GM21529 (cell line): ENCODE results near the gene RAPGEF3.

Experiments used
- ATAC-seq: cut with Tn5 transposase; IDR thresholded peaks from one replicate; pipeline ENCODE4 v1.9.1; 2021; ENCODE audit not compliant: unreplicated experiment

RAPGEF3 gene

DNA sequence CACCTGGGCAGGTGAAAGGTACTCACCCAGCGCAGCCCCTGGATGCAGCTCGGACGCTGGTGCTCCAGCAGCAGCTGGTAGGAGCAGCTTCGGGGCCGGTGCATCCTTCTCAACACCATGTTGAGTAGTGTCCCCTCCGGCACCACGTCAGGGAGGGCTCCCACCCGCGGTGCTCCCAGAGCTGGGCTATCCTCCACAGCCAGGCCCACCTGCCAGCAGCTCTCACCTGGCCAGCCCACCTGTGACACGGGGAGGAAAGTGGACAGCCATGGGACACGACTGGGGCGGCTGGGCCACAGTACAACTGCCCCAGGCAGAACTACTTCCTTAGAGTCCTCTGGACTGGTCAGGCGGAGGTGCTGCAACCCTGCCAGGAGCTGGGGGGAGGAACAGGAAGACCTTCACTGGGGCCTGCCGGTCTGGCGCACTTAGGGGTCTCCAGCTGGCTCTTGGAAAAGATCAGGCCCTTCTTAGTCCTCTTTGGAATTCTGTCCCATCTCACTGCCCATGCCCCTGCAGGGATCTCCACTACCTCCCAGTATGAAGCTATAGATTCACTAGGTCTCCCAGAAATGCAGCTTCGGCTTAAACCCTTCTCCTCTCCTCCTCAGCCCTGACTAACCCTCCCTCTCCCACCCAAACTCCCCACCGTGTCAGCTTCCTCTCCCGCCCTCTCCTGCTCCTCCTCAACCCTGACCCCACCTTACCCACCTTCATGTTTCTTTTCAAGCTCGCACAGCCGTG lies 668 bp downstream of the RAPGEF3 start:
- ATAC-seq = no peak

DNA sequence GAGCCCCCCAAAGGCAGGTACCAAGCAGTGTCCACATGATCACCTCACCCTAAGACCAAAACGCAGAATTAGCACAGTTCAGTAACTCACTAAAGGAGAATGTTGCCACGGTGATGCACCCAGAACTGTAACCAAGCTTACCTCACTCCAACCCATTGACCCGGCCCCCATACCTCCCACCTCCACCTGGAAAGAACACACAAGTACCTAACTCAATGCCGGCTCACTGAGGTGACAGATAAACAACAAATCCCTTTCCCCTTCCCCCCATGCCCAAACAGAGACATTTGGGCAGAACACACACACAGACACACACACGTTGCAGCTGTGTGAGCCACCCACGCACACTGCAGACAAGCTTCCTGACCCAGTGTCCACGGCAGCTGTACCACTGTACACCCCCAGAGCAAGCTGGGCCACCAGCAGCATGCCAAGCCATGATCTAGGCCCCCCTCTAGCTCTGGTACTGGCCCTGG lies 1.3 kb downstream of the RAPGEF3 start:
- no peak for ATAC-seq

DNA sequence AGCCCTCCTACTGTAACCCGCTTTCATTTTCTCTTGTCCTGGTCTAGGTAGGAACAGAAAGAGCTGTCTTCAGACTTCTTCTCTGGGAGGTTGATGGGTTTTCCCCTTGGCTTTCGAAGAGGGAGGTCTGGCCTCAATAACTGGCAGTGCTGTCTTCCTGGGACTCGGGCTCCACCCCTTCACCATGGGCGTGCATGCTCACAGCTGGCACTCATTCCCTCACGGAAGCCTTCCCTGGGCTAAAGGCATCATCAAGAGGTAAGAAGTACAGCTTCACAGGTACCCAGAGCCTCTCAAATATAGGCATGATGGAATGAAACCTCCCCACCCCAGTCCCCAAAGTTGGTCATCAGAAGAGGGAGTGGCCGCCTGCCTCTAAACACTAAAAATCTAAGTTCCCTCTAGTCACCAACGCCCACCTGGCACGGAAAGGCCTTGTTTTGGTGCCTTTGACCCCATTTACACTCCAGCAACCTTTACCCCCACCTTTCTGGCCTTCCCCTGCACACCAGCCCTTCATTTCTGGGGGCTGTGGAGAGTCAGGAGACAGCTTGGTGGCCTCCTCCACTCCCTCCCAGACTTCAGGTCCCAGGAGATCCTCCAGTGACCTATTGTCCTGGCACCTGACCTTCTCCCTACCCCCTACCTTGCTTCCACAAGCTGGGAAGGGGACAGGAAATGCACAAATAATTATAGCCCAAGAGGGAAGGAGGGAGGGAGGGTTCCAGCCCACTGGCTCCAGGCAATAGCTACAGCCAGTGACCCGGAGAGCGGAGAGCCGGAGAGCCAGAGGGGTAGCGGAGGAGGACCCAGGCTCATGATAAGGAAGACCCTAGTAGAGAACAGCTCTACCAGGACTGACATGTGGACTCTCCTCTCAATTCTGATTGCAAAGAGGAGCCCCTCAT lies 2.8 kb downstream of the RAPGEF3 start:
- ATAC-seq = peak; percentile 74

DNA sequence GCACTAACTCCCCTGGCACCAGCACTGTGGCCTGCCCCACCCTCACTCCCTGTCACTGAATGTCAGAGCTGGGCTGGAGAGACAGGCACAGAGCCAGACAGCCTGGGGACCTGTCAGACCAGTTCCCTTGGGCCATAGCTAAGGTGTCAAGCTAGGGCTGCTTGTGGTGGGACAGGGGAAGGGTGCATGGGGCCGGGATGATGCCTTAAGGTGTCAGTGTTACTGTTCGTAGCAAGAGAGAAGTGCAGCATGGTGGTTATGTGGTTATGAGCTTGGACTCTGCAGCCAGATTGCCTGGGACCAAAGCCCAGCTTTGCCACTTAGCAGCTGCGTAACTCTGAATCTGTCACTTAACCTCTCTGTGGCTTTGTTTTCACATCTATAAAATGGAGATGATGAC lies 3.8 kb downstream of the RAPGEF3 start:
- ATAC-seq = no peak

DNA sequence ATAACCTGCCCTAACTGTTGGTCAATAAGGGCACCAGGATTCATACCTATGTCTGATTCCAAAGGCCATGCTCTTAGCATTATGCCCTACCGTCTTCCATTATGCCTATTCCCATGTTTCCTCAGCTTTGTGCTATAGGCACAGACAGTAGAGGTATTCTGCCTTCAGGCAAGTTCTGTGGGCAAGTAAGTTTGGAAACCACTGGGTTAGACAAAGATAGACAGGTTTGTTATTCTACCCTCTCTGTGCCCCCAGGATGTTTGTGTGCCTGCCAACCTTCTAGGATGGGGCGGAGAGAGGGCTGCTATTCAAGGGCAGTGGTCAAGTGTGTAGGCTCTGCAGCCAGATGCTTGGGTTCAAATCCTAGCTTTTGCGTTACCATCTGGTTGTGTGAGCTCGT lies 4.6 kb downstream of the RAPGEF3 start:
- no peak for ATAC-seq

DNA sequence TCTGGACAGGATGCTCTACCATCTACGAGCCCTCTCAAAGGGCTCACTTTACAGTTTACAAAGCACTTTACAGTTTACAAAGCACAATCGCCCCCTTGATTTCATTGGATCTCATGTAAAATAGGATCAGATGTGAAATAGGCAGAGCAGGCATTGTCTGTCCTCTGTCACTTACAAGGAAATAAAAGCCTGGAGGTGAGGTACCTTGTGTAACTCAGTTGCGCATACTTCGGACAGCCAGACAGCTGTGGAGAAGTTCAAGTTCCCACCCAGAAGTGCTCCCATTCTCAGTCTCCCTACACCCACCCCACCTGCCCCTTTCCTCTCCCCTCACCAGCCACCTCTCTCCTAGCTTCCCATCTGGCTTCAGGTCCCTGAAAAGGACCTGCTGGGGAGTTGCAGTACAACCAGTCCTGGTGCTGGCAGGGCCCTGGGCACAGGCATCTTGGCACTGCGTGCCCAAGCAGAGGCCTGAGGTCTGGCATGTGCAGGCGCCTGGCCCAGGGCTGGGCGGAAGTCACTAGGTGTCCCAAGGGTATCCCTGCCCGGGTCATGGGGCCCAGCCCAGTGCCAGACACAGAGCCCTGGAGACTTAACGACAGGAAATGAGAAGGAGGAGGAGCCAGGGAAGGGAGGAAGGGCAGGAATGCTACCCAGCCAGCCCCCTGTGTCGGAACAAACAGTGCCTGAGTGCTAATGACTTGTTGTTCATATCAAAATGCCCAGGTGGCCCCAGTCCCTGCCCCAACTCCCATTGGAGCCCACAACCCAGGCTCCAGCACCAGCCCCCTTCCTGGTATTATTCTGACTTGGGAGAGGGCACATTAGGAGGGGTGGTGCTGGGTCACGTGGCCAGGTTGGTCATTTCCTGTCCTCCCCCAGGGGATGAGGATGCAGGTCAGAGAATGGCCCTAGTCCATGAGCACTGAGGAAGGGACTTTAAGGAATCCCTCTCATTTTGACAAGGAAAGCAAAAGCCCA lies 5.4 kb downstream of the RAPGEF3 start:
- ATAC-seq = no peak

DNA sequence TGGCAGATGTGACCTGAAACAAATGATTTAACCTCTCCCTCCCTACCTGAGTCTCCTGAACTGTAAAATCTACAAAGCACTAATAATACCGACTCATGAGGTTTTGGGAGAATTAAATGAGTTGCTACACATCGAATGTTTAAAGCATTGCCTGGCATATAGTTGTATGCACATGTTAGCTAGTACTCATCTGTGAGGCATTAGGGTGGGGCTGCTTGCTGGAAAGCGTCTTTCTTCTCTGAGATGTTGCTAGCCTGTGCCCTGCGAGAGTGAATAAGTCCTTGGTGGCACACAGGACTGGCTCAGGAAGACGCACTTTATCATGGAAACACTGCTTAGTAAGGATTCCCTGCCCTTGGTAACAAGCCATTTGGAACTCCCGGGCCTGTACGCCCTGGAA lies 6.1 kb downstream of the RAPGEF3 start:
- no peak for ATAC-seq

DNA sequence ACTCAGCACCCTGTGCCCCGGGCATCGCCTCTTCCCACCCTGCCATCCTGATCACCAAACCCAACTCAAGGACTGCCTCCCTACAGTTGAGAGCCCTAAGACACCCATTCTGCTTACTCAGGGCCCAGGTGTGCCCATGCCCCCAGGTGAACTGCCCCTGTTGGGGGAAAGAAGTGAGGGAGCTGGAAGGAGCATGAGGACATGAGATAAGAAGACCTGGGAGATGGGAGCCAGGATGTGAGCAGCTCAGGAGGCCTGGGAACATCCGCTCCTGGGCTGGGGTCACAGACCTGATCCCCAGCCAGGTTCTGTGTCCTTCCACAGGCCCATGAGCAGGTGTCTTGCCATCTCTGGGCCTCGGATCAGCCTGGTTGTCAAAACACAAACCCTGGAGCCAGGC lies 6.6 kb downstream of the RAPGEF3 start:
- ATAC-seq = no peak

DNA sequence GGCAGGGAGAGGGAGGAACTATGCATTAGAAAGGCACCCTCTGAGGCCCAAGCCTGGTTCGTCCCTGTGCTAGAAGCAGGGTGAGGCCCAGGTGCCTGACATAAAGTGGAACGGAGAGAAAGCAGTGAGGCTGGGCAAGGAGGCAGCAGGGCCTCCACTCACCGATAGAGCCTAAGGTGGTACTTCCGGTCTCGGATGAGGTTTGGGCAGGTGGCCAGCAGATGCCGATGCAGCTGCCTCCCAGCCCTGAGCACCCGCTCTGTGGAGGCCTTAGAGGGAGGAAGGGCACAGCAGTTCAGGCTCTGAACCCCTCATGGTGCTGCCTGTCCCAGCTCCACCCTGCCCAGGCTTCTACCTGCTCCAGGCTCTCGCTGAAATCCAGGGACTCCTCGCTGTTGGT lies 7.1 kb downstream of the RAPGEF3 start:
- ATAC-seq = no peak

DNA sequence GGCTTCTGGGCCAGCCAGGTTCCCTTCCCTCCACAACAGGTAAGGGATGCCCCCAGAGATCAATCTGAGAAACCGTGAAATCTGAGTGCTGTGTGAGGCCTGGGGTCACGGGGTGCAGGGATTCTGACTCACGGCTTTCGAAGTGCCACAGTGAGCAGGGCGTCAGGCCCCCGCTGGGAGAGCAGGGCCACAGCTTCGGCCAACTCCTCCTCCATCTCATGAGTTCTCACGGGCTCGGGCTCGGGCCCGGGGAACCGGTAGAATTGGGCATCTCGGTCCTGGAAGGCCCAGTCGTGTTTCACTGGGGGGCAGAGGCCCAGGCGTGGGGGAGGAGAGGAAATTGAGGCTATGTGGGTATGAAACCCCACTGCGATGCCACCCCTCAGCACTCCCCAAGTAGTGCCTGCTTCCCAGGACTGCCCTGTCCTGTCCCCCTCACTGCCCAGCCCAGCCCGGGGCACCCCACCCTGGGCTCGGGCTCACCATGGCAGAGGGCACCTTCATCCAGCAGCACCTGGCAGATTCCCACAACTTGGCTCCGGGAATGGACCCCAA lies 7.7 kb downstream of the RAPGEF3 start:
- no peak for ATAC-seq

DNA sequence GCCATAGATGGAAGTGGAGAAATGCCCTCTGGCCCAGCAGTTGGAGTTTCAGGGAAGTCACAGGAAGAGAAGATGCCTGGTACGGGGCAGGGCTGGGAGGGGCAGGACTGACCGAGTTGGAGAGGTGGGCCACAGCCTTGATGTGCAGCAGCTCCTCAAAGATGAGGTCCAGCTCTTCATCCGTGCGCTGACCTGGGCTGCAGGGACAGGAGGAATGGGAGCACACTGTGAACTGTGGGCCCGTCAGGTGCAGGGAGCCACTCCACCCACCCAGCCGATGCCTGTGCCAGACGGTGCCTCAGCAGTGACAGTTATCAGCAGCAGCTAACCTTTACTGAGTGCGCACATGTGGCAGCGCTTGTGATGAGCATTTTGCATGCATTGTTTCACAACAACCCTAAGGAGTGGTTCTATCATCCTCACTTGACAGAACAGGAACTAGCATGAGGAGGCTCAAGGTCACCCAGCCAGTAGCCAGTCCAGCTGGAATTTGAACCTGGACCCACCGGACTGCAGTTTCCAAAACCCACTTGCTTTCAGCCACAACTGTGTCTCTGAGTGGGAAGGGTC lies 8.4 kb downstream of the RAPGEF3 start:
- no peak for ATAC-seq

DNA sequence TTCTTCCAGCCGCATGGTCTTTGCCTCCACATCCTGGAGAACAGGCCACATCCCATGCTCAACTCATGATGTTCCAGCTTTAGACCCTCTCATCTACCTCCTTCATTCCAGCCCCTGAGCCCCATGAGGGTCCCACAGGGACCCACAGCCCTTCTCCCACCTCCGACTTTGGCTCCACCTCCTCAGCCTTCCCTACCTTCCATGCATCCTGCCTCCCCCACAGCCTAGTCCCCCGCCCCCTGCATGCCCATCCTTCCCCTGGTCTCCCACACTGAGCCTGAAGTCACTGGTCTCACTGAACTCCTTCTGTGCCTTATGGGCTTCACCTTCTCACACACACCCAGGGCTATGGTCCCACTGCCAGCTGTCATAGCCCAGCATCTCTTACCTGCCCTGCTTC lies 9.8 kb downstream of the RAPGEF3 start:
- ATAC-seq = no peak

DNA sequence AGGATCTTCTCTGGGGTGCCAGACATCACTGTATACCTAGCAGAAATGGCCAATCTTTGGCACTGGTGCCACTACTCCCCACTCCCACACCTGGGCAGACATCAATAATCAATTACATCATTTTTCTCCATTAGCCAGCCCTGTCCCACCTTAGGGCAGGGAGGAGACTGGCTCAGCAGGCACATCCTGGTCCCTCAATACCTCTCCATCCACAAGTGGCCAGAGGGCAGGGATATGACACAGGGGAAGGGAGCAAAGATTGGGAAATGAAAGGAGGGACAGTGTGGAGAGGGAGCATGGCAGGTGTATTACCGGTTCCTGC lies 10.2 kb downstream of the RAPGEF3 start:
- no peak for ATAC-seq

DNA sequence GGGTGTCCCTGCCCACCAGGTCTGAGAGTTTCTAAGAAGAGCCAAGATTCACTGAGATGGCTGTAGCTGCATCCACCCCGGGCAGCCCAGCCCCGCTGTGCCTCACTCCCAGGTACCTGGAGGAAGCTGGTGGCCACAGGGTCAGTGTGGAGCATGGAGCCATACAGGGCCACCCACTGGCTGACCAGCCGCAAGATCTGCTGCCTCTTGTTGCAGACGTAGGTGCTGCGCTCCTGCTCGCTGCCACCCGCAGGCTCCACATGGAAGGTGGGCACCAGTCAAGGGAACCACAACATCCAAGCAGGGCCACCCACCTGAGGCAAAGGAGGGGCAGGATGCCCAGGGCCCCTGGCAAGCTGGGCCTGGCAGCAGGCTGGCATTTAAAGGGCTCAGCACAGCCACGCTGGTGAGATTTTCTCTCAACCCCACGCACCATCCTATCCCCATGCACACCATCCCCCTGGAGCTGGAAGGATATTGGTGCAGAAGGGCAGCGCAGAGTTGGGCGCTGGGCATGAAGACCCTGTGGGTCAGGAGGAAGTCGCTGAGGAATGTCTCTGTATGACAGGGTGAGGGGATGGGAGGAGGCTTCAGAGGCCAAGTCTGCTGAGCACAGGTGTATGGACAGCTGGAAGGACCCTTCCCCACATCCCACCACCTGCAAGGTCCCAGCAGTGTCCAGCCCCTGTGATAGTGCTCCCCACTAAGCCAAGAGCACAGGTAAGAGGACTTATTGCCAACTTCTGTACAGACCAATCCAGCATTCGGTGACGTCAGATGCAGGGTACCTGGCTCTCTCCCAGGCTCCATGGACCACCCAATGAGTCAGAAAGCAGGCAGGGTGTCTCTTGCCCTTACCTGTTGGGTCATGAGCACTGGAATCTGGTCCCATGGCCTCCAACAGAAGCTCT lies 10.8 kb downstream of the RAPGEF3 start:
- ATAC-seq = no peak

DNA sequence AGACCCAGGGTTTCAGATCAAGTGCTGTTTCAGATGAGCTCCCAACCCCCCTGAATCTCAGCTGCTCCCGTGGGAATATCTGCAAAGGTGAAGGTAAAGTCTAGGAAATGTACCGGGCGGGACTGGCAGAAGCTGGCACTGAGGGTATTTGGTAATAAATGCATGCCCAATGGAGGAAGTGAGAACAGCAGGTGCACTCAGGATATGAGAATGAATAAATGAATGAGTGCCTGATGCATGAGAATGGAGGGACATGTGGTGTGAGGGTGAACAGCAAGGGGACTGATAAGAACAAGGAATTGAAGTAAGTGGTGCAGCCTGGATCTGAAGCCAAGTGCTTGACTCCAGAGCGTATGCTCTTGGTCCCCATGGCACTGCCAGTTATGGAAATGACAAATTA lies 11.6 kb downstream of the RAPGEF3 start:
- ATAC-seq = no peak

DNA sequence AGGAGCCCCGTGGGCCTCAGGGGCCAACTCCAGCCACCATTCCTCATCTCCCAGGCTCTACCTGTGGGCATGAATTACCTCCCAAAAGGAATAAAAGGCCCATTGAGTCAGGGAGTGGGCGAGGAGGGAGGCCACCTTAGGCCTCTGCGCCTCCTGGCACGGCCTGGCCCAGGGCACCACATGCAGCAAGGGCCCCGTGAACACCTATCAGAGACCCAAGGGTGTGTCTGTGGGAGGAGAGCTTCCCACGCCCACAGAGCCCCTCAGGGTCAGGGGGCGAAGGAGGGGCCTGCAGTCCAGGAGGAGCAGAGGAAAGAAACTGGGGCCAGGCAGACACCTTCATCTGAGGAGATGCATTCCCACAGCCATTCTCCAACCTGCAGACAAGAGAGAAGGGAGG lies 12.2 kb downstream of the RAPGEF3 start:
- no peak for ATAC-seq

DNA sequence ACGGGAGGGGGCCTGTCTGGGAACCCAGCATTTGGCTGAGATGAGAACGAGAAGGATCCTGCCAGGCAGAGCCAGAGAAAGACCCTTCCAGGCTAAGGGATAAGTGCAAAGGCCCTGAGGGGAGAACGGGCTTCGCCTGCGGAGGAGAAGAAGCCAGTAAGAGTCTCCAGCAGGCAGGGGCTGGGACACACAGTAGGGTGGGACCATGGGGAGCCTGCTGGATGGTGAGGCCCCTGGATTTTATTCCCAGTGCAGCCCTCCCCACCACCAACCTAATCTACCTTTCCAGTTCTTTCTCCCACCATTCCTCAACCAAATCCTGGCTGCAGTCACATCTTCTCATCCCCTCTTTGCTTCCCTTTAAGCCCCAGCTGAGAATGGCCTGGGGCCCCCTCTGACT lies 12.6 kb downstream of the RAPGEF3 start:
- no peak for ATAC-seq

DNA sequence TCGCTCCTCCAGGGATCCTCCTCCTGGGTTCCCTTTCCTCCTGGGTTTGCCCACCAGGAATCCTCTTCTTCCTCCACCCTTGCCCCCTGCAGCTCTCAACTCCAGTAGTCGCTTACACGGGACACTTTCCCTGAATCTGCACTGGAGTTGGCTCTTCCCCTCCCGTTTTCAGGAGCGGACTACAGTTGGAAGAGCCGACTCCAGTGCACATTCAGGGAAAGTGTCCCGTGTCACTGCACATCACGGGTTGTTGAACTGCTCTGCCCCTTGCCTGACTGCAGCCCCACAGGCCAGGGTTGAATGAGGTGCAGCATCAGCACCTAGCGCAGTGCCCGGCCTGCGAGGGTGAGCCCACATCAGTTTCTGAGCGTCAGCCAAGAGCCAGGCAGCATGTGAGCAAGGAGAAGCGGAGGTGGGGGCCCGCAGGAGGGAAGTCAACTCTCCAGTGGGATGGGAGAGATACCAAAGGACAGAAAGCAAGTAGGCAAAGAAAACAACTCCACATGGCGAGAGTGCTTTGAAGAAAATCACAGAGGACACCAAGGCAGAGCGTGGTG lies 13.1 kb downstream of the RAPGEF3 start:
- no peak for ATAC-seq

DNA sequence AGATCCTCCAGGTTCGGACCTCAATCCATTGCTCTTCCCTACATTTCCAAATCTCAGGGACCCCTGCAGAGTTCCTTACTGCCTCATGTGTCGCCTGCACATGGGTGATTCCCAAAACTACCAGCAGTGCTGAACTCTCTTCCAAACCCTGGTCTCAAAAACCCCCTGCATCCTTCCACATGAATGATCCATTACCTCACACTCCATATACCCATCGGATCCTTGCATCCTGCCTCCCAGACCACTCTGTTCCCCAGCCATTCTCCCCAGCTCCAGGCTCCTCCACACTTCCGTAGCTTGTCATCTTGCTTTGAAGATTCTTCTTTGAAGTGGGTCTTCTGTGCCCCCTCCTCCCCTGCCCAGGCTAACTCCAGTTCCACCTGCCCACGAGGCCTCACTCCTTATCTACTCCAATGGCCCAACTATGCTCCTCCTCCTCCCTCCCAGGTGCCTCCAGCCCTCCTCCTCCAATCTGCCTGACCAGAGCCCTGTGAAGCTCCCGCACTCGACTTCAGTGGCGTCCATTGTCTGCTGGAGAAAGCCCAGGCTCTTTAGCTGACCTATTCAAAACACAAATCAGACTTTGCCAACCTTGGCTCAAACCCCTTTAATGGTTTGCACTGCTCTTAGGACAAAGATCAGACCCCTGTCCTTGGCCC lies 13.8 kb downstream of the RAPGEF3 start:
- no peak for ATAC-seq
